Activated naive CD8-positive, alpha-beta T cell treated with anti-CD3 and anti-CD28 coated beads, Interleukin-2, amount 50 U/mL, for 24 hours (primary cell): ENCODE data around the gene CD6.
A peak's percentile ranks its signal among the peaks of the same experiment; 100 is the strongest.
"Not testable (repeated sequence)": the region's sequence is repeated elsewhere in the genome, so short reads cannot be mapped to it uniquely, and the experiment has no call there.

Experiments used
- ATAC-seq: fragments of 150-1000 bp; cut with Tn5 transposase; one replicate; pipeline ENCODE4 v1.10.0; 2021
- DNase-seq: peaks from one replicate; pipeline ENCODE4 v3.0.0; 2021
- H3K27ac Mint-ChIP-seq: one replicate; pipeline ENCODE4 v1.8.0; 2021; ENCODE audit warnings: mild to moderate bottlenecking, mixed read lengths
- H3K27me3 Mint-ChIP-seq: one replicate; pipeline ENCODE4 v1.8.0; 2021; ENCODE audit warnings: mixed read lengths
- H3K36me3 Mint-ChIP-seq: one replicate; pipeline ENCODE4 v1.8.0; 2021; ENCODE audit warnings: low read depth, mixed read lengths
- H3K4me1 Mint-ChIP-seq: one replicate; pipeline ENCODE4 v1.8.0; 2021; ENCODE audit warnings: mixed read lengths
- H3K4me3 Mint-ChIP-seq: one replicate; pipeline ENCODE4 v1.8.0; 2021; ENCODE audit warnings: mild to moderate bottlenecking, moderate library complexity, mixed read lengths
- H3K9me3 Mint-ChIP-seq: one replicate; pipeline ENCODE4 v1.8.0; 2021; ENCODE audit warnings: mixed read lengths

Gene CD6

GRCh38 chr11:61056981-61057380 is 85.5 kb downstream of the CD6 start:
- Mint-ChIP-seq H3K36me3 (peaks cover 44% of the 10 kb centered on the region), H3K4me3 (no peak overlapping the region), H3K4me1 (peaks cover 88% of the 10 kb centered on the region)

DNA sequence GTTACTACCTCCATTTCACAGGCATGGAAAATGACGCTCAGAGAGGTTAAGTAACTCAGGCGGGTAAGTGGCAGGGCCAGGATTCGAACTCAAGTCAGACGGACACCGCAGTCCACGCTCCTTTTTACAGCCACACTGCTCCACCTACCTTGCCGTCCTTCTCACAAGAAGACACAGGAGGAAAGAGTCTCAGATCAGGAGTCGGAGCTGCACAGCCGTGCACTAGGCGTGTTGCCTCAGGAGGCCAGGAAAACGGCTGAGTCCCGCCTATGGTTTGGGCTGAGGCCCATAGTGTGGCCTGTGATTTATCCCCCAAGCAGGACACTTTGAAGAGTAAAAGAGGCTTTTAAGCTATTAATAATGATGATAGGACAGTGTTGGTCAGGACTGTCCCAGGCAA is 86.1 kb downstream of the CD6 start:
- ATAC-seq (no peak), DNase-seq (no peak)
- Mint-ChIP-seq H3K27me3 (peaks cover 3% of the 10 kb centered on the region), H3K27ac (peak overlapping the region; percentile 62), H3K9me3 (no peaks in the 10 kb centered on the region), H3K36me3 (peaks cover 46% of the 10 kb centered on the region), H3K4me3 (no peak overlapping the region), H3K4me1 (peaks cover 94% of the 10 kb centered on the region)

More at GRCh38 chr11:61056981-61057380, 85.5 kb downstream of the CD6 start:
- H3K27ac Mint-ChIP-seq: peak overlapping the region; percentile 62
- H3K27me3 Mint-ChIP-seq: peaks cover 3% of the 10 kb centered on the region
- ATAC-seq (no peak), DNase-seq (no peak)
- H3K9me3 Mint-ChIP-seq: no peaks in the 10 kb centered on the region

GRCh38 chr11:61058583-61059259 is 87.2 kb downstream of the CD6 start:
- Mint-ChIP-seq H3K9me3 (no peaks in the 10 kb centered on the region), H3K36me3 (peaks cover 39% of the 10 kb centered on the region), H3K4me3 (no peak overlapping the region), H3K27me3 (peaks cover 3% of the 10 kb centered on the region), H3K4me1 (peaks cover 94% of the 10 kb centered on the region), H3K27ac (peak overlapping the region; percentile 47)
- DNase-seq (no peak), ATAC-seq (no peak)

DNA sequence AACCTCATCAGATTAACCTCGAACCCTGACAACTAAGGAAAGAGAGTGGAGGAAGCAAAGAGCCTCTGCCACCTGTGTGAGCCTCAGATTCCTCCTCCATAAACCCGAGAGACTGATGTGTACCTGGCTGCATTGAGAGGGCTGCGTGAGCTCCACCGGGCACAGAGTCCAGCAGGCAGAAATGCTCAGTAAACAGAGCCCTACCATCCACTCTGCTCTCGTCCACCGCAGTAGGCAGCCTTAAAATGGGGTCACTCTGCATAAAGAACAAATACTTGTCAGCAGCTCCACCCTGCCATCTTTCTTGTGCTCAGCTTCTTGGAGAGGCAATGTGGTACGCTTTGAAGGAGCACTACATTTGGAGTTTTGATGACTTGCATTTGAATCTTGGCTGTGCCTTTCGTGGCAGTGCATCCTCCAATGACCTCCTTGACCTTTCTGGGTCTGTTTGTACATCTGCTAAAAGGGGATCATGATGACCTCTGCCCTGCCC is 87.8 kb downstream of the CD6 start:
- DNase-seq (no peak), ATAC-seq (no peak)
- Mint-ChIP-seq H3K27me3 (peaks cover 3% of the 10 kb centered on the region), H3K4me3 (no peak overlapping the region), H3K4me1 (peaks cover 94% of the 10 kb centered on the region), H3K36me3 (peaks cover 38% of the 10 kb centered on the region), H3K27ac (peak overlapping the region; percentile 47), H3K9me3 (no peaks in the 10 kb centered on the region)

- ATAC-seq (peak; percentile 88), DNase-seq (peak; percentile 86)
- Mint-ChIP-seq H3K9me3 (no peaks in the 10 kb centered on the region), H3K4me1 (peaks cover 95% of the 10 kb centered on the region), H3K27ac (peak overlapping the region; percentile 90), H3K36me3 (peaks cover 56% of the 10 kb centered on the region), H3K27me3 (peaks cover 3% of the 10 kb centered on the region), H3K4me3 (peak overlapping the region; percentile 65)
Observed at GRCh38 chr11:61061081-61061826, 89.8 kb downstream of the CD6 start.

- H3K4me3 Mint-ChIP-seq: peak overlapping the region; percentile 56
- peak overlapping the region; percentile 90 for H3K27ac Mint-ChIP-seq
- H3K27me3 Mint-ChIP-seq: peaks cover 3% of the 10 kb centered on the region
- H3K9me3 Mint-ChIP-seq: no peaks in the 10 kb centered on the region
- DNase-seq: peak; percentile 5
- peaks cover 59% of the 10 kb centered on the region for H3K36me3 Mint-ChIP-seq
- peaks cover 95% of the 10 kb centered on the region for H3K4me1 Mint-ChIP-seq
- no peak for ATAC-seq
Observed at GRCh38 chr11:61062181-61062930, 90.9 kb downstream of the CD6 start.

GRCh38 chr11:61065236-61065635 is 93.8 kb downstream of the CD6 start:
- Mint-ChIP-seq H3K27ac (peak overlapping the region; percentile 76), H3K4me1 (peaks cover 97% of the 10 kb centered on the region), H3K36me3 (peaks cover 54% of the 10 kb centered on the region), H3K4me3 (peak overlapping the region; percentile 55)
- not testable (repeated sequence) for H3K27me3 Mint-ChIP-seq, ATAC-seq, H3K9me3 Mint-ChIP-seq
- DNase-seq: peak; percentile 2

DNA sequence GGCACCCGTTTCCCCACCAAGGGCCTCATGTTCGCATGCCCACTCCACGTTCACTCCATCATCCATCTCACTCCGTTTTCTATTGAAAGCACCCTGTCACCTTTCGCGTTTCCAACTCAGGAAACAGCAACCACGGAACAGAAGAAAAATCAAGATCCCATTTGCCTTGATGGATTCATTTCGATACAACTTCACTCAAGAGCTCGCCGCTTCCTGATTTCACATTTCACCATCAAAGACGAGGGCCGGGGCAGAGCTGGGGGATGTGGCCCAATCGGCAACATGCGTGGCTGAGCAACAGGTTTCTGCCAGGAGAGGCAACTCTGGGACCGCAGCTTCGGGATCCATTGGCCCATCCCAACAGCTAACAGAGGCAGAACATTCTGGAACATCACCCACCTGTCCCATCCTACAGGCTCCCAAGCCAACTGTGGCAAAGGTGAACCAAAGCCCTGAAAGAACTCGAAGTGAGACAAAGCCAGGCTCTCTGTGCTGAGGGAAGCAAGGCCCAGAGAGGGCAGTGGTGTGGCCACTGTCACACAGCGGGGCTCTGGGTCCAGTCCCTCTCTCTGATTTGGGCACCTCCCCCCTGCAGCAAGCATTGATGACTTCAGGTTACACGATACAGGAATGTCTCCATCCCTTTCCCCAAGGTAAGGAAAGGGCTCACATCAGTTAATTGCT is 94.6 kb downstream of the CD6 start:
- DNase-seq: peak; percentile 51
- peaks cover 2% of the 10 kb centered on the region for H3K27me3 Mint-ChIP-seq
- no peaks in the 10 kb centered on the region for H3K9me3 Mint-ChIP-seq
- H3K27ac Mint-ChIP-seq: peak overlapping the region; percentile 76
- H3K4me3 Mint-ChIP-seq: peak overlapping the region; percentile 55
- peaks cover 97% of the 10 kb centered on the region for H3K4me1 Mint-ChIP-seq
- no peak for ATAC-seq
- H3K36me3 Mint-ChIP-seq: peaks cover 53% of the 10 kb centered on the region

DNA sequence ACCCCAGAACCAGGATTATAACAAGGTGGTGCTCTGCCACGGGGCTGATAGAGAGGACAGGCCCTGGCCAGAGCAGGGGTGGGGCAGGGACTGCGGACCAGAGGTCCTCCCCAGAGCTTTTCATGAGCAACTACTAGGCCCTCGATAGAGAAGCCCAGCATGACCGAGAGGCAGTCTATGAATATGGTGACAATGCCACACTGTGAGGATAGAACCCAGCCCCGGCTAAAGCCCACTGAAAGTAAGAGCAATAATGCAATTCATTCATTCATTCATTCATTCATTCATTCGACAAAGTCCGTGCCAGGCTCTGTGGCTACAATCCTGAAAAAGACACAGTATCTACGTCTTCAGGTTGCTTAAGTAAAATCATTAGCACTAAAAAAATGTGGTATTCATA is 95.2 kb downstream of the CD6 start:
- no peak for ATAC-seq
- DNase-seq: peak; percentile 2
- H3K4me1 Mint-ChIP-seq: peaks cover 97% of the 10 kb centered on the region
- H3K27me3 Mint-ChIP-seq: no peaks in the 10 kb centered on the region
- H3K4me3 Mint-ChIP-seq: no peak overlapping the region
- H3K36me3 Mint-ChIP-seq: peaks cover 56% of the 10 kb centered on the region
- H3K27ac Mint-ChIP-seq: peak overlapping the region; percentile 17
- H3K9me3 Mint-ChIP-seq: no peaks in the 10 kb centered on the region

GRCh38 chr11:61067782-61068446 is 96.4 kb downstream of the CD6 start:
- H3K27ac Mint-ChIP-seq: no peak overlapping the region
- H3K4me3 Mint-ChIP-seq: no peak overlapping the region
- no peak for ATAC-seq
- peaks cover 63% of the 10 kb centered on the region for H3K36me3 Mint-ChIP-seq
- DNase-seq: peak; percentile 5
- H3K4me1 Mint-ChIP-seq: peaks cover 97% of the 10 kb centered on the region
- H3K27me3 Mint-ChIP-seq: no peaks in the 10 kb centered on the region
- H3K9me3 Mint-ChIP-seq: no peaks in the 10 kb centered on the region

DNA sequence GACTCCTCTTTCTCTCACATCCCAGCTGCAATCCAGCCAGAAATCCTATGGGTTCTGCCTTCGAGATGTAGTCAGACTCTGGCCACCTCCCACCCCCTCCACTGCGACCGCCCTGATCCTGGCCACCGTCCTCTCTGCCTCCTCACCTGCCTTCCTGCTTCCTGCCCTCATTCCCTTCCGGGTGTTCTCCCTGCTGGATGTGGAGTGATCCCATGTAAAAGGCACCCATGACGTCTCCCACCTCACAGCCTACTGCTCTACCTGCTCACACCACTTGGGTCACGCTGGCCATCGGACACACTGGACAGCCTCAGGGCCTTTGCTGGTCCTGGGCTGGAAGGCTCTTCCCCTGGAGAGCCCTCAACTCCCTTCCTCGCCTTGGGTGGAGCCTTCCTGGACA is 97.1 kb downstream of the CD6 start:
- no peak overlapping the region for H3K27ac Mint-ChIP-seq
- H3K9me3 Mint-ChIP-seq: no peaks in the 10 kb centered on the region
- no peak for ATAC-seq
- peak; percentile 1 for DNase-seq
- no peaks in the 10 kb centered on the region for H3K27me3 Mint-ChIP-seq
- H3K36me3 Mint-ChIP-seq: peaks cover 65% of the 10 kb centered on the region
- peak overlapping the region; percentile 14 for H3K4me3 Mint-ChIP-seq
- H3K4me1 Mint-ChIP-seq: peaks cover 95% of the 10 kb centered on the region

- DNase-seq (peak; percentile 2), ATAC-seq (no peak)
- Mint-ChIP-seq H3K36me3 (peaks cover 65% of the 10 kb centered on the region), H3K4me1 (peaks cover 95% of the 10 kb centered on the region), H3K9me3 (no peaks in the 10 kb centered on the region), H3K27me3 (no peaks in the 10 kb centered on the region), H3K4me3 (no peak overlapping the region), H3K27ac (peak overlapping the region; percentile 77)
Observed at GRCh38 chr11:61069427-61069826, 97.9 kb downstream of the CD6 start.
